GM12878 (cell line): Measurements from ENCODE around the gene LBR. TPM values are rescaled to one million over a fixed set of nuclear protein-coding genes. Genes with fewer than 3 reads are reported as not detected.

Experiments
- GATAD2B ChIP-seq: fragments of 450-650 bp; conservative IDR thresholded peaks from 2 replicates; pipeline ENCODE4 v1.6.1; 2017; ENCODE audit warnings: low read depth, mild to moderate bottlenecking, moderate library complexity
- KDM1A ChIP-seq: fragments of 200-600 bp; sonication (generic); IDR thresholded peaks from 2 replicates; pipeline ENCODE4 v1.6.1; 2016; ENCODE audit warnings: borderline replicate concordance
- NFYB ChIP-seq: IDR thresholded peaks from 2 replicates; pipeline ENCODE4 v1.6.1; 2011; ENCODE audit warnings: low read depth, mild to moderate bottlenecking, low read length, improper control_type of control experiment, moderate library complexity; ENCODE audit not compliant: insufficient read depth
- RAD21 ChIP-seq: IDR thresholded peaks from 2 replicates; pipeline ENCODE4 v1.6.1; 2011; ENCODE audit warnings: mild to moderate bottlenecking, low read depth, low read length, moderate library complexity; ENCODE audit not compliant: insufficient read depth
- RAD51 ChIP-seq: fragments of 450-650 bp; IDR thresholded peaks from 2 replicates; pipeline ENCODE4 v1.6.1; 2016; ENCODE audit warnings: moderate library complexity, mild to moderate bottlenecking, inconsistent platforms
- SMAD1 ChIP-seq: fragments of 450-650 bp; IDR thresholded peaks from 2 replicates; pipeline ENCODE4 v1.6.1; 2018; ENCODE audit warnings: mild to moderate bottlenecking, low read depth; ENCODE audit not compliant: partially characterized antibody
- SMAD5 ChIP-seq: IDR thresholded peaks from 2 replicates; pipeline ENCODE4 v1.6.1; 2016; ENCODE audit warnings: antibody characterized with exemption, low read depth
- SREBF1 ChIP-seq: IDR thresholded peaks from 2 replicates; pipeline ENCODE4 v1.6.1; 2012; ENCODE audit warnings: mild to moderate bottlenecking, low read length
- TCF12 ChIP-seq: IDR thresholded peaks from 2 replicates; pipeline ENCODE4 v1.6.1; 2011; ENCODE audit warnings: low read depth, mild to moderate bottlenecking, low read length
- ZNF274 ChIP-seq: IDR thresholded peaks from one replicate; pipeline ENCODE4 v1.8.0; 2011; ENCODE audit not compliant: insufficient read length, insufficient read depth
- polyA plus RNA-seq, 11 experiments: library from polyadenylated mRNA; depleted of rRNA in 4 of 11; unstranded in 6 of 11; stranded (reverse) in 5 of 11; fragments of >200 nt; fragmentation: Nextera tagmentation in 4 of 11; fragmentation: Illumina TruSeq in 1 of 11; extraction: Ambion mirVana in 4 of 11; extraction: Trizol in 1 of 11; gene quantifications; 1 replicate in 1 of 11; 2 replicates in 10 of 11; pipeline versions ENCODE4 v1.2.1 to v1.2.3, GENCODE V29; 2011 to 2016; ENCODE audit warnings: inconsistent platforms in 2 of 11, missing spikeins in 2 of 11, low read depth in 1 of 11
- total RNA-seq, 4 experiments: library from RNA; depleted of rRNA in 3 of 4; stranded (reverse); fragments of >200 nt in 3 of 4; fragmentation: Illumina TruSeq in 1 of 4; extraction: Trizol in 1 of 4; gene quantifications; 2 replicates each; pipeline versions ENCODE4 v1.2.1 to v1.2.3, GENCODE V29; 2013 to 2021
- TF ChIP-seq, protein P1 (sequence below): IDR thresholded peaks from 2 replicates; pipeline ENCODE4 v1.6.1; 2012; ENCODE audit warnings: improper control_type of control experiment, low read depth, low read length; ENCODE audit not compliant: insufficient replicate concordance
- TF ChIP-seq, protein P2 (sequence below): fragments of 450-650 bp; IDR thresholded peaks from 2 replicates; pipeline ENCODE4 v1.6.1; 2016; ENCODE audit warnings: mild to moderate bottlenecking, moderate library complexity, borderline replicate concordance
- TF ChIP-seq, protein P3 (sequence below): fragments of 450-650 bp; IDR thresholded peaks from 2 replicates; pipeline ENCODE4 v1.6.1; 2014; ENCODE audit warnings: mild to moderate bottlenecking
- TF ChIP-seq, protein P4 (sequence below): IDR thresholded peaks from 2 replicates; pipeline ENCODE4 v1.6.1; 2012; ENCODE audit warnings: low read depth, low read length, improper control_type of control experiment
- TF ChIP-seq, protein P5 (sequence below): fragments of 450-650 bp; IDR thresholded peaks from 2 replicates; pipeline ENCODE4 v1.6.1; 2017; ENCODE audit warnings: mild to moderate bottlenecking

The LBR gene
- total and polyA plus RNA-seq, 10 of the 15 experiments (the other 5 are each of a cell fraction or from before 2014, with no cell fraction given): 81.8 to 178 (median 114) TPM

DNA sequence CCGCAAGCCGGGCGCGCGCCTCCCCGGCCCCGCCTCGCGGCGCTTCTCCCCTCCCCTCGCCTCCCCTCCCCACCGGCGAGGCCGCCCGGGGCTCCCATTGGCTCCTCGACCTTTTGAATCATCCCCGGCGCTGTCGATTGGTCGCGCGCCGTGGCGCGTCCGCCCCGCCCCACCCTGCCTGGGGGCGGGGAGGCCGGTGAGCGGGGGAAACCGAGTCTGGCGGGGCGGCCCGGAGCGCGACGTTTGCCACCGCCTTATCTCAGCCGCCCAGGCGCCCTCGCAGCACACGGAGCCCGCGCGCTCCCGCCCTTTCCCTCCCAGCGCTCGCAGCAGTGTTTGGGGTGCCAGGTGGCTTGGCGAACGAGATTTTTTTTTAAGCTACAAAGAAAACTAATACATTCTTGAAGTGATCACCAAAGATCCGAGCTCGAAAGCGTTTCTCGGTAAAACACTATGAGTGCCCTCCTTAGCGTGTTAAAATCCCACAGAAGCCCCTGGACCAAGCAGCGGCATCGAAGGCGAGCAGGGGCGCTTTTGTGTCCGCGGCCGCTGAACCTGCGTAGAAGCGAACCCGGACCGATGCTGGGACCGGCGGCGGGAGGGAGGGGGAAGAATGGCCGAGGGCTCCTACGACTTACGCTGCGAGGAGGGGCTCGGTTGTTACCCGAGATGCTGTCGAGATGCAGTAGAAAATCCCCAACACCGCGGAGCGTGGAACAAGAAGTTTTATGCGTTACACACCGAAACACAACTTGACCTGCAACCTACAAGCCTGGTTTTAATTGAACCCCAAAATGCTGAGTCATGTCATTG is 436 bp upstream of the LBR start (continued):
- TF ChIP-seq, protein P1, sequence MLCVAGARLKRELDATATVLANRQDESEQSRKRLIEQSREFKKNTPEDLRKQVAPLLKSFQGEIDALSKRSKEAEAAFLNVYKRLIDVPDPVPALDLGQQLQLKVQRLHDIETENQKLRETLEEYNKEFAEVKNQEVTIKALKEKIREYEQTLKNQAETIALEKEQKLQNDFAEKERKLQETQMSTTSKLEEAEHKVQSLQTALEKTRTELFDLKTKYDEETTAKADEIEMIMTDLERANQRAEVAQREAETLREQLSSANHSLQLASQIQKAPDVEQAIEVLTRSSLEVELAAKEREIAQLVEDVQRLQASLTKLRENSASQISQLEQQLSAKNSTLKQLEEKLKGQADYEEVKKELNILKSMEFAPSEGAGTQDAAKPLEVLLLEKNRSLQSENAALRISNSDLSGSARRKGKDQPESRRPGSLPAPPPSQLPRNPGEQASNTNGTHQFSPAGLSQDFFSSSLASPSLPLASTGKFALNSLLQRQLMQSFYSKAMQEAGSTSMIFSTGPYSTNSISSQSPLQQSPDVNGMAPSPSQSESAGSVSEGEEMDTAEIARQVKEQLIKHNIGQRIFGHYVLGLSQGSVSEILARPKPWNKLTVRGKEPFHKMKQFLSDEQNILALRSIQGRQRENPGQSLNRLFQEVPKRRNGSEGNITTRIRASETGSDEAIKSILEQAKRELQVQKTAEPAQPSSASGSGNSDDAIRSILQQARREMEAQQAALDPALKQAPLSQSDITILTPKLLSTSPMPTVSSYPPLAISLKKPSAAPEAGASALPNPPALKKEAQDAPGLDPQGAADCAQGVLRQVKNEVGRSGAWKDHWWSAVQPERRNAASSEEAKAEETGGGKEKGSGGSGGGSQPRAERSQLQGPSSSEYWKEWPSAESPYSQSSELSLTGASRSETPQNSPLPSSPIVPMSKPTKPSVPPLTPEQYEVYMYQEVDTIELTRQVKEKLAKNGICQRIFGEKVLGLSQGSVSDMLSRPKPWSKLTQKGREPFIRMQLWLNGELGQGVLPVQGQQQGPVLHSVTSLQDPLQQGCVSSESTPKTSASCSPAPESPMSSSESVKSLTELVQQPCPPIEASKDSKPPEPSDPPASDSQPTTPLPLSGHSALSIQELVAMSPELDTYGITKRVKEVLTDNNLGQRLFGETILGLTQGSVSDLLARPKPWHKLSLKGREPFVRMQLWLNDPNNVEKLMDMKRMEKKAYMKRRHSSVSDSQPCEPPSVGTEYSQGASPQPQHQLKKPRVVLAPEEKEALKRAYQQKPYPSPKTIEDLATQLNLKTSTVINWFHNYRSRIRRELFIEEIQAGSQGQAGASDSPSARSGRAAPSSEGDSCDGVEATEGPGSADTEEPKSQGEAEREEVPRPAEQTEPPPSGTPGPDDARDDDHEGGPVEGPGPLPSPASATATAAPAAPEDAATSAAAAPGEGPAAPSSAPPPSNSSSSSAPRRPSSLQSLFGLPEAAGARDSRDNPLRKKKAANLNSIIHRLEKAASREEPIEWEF: no peak
- no peak for TF ChIP-seq KDM1A
- TF ChIP-seq ZNF274: no peak
- TF ChIP-seq, protein P2, sequence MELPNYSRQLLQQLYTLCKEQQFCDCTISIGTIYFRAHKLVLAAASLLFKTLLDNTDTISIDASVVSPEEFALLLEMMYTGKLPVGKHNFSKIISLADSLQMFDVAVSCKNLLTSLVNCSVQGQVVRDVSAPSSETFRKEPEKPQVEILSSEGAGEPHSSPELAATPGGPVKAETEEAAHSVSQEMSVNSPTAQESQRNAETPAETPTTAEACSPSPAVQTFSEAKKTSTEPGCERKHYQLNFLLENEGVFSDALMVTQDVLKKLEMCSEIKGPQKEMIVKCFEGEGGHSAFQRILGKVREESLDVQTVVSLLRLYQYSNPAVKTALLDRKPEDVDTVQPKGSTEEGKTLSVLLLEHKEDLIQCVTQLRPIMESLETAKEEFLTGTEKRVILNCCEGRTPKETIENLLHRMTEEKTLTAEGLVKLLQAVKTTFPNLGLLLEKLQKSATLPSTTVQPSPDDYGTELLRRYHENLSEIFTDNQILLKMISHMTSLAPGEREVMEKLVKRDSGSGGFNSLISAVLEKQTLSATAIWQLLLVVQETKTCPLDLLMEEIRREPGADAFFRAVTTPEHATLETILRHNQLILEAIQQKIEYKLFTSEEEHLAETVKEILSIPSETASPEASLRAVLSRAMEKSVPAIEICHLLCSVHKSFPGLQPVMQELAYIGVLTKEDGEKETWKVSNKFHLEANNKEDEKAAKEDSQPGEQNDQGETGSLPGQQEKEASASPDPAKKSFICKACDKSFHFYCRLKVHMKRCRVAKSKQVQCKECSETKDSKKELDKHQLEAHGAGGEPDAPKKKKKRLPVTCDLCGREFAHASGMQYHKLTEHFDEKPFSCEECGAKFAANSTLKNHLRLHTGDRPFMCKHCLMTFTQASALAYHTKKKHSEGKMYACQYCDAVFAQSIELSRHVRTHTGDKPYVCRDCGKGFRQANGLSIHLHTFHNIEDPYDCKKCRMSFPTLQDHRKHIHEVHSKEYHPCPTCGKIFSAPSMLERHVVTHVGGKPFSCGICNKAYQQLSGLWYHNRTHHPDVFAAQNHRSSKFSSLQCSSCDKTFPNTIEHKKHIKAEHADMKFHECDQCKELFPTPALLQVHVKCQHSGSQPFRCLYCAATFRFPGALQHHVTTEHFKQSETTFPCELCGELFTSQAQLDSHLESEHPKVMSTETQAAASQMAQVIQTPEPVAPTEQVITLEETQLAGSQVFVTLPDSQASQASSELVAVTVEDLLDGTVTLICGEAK: peak; percentile 19; the same call in 1 of the 2 replicates
- TF ChIP-seq, protein P3, sequence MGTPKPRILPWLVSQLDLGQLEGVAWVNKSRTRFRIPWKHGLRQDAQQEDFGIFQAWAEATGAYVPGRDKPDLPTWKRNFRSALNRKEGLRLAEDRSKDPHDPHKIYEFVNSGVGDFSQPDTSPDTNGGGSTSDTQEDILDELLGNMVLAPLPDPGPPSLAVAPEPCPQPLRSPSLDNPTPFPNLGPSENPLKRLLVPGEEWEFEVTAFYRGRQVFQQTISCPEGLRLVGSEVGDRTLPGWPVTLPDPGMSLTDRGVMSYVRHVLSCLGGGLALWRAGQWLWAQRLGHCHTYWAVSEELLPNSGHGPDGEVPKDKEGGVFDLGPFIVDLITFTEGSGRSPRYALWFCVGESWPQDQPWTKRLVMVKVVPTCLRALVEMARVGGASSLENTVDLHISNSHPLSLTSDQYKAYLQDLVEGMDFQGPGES: no peak
- TF ChIP-seq GATAD2B: 0 out of 2 replicates have a peak, but pooled peaks have one; percentile 5
- no peak for TF ChIP-seq SMAD1
- no peak for TF ChIP-seq RAD21
- no peak for TF ChIP-seq RAD51
- TF ChIP-seq, protein P4, sequence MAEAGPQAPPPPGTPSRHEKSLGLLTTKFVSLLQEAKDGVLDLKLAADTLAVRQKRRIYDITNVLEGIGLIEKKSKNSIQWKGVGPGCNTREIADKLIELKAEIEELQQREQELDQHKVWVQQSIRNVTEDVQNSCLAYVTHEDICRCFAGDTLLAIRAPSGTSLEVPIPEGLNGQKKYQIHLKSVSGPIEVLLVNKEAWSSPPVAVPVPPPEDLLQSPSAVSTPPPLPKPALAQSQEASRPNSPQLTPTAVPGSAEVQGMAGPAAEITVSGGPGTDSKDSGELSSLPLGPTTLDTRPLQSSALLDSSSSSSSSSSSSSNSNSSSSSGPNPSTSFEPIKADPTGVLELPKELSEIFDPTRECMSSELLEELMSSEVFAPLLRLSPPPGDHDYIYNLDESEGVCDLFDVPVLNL: peak; percentile 79
- TF ChIP-seq TCF12: no peak; the same call in 1 of the 2 replicates
- peak; percentile 31; the same call in 1 of the 2 replicates for TF ChIP-seq SREBF1
- TF ChIP-seq NFYB: peak; percentile 98
- TF ChIP-seq SMAD5: peak; percentile 28; the same call in 1 of the 2 replicates
- TF ChIP-seq, protein P5, sequence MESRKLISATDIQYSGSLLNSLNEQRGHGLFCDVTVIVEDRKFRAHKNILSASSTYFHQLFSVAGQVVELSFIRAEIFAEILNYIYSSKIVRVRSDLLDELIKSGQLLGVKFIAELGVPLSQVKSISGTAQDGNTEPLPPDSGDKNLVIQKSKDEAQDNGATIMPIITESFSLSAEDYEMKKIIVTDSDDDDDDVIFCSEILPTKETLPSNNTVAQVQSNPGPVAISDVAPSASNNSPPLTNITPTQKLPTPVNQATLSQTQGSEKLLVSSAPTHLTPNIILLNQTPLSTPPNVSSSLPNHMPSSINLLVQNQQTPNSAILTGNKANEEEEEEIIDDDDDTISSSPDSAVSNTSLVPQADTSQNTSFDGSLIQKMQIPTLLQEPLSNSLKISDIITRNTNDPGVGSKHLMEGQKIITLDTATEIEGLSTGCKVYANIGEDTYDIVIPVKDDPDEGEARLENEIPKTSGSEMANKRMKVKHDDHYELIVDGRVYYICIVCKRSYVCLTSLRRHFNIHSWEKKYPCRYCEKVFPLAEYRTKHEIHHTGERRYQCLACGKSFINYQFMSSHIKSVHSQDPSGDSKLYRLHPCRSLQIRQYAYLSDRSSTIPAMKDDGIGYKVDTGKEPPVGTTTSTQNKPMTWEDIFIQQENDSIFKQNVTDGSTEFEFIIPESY: no peak
